Measurements from ENCODE around the gene SPRR2E. TPM values are rescaled to one million over a fixed set of nuclear protein-coding genes. Genes with fewer than 3 reads are reported as not detected.

SPRR2E gene
- polyA plus RNA-seq, 1 of the 3 experiments (the other 2 are of a cell fraction), result not detected

DNA sequence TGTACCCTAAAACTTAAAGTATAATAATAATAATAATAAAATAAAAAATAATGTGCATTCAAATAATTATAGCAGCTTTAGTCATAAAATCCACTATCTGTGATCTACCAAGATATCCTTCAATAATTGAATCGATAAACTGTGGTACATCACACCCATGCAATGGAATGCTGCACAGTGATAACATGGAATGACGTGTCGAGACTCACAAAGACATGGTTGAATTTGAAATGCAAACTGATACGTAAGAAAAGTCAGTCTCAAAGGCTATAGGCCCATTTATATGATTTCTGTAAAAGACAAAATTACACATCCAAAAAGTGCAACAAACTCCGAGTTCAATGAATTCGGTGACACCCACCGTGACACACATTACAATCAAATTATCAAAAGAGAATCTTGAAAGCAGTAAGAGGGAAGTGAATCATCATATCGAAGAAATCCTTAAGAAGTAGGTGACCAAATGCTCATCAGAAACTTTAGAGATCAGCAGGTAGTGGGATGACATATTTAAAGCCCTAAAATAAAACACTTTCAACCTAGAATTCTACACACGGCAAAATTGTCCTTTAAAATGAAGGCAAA lies 5.2 kb upstream of the SPRR2E start (continued):
- TF ChIP-seq MEF2A (IDR thresholded peaks at IDR 0.05; ENCODE audit: borderline replicate concordance, low read depth), result no peak

DNA sequence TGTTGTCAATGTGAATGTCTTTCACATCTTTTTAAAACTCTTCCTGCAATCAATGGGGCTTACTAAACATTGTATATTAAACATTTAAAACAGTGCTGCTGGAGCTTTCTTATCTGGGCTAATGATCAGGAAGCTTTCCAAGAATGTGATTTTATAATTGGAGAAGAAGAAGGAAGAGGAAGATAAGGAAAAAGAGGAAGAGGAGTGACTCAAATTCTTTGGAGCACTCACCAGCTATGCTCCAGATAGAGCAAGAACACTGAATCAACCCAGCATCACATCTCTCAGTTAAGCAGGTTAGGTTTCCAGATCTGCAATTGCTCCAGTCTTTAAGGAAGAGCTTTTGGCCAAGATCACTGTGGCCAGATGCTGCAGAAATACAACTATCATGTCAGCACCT lies 1.4 kb upstream of the SPRR2E start:
- Histone ChIP-seq H3K4me2 (no peak overlapping the region), H3K79me2 (ENCODE audit: insufficient read depth) (no peaks in the 10 kb centered on the region), H4K20me1 (ENCODE audit: insufficient read depth) (no peaks in the 10 kb centered on the region), H3K9me3 (no peaks in the 10 kb centered on the region), H3K4me3 (ENCODE audit: low read depth in 2 of 2, low read length in 1 of 2) (no peak overlapping the region), H3K9me2 (no peaks in the 10 kb centered on the region; the same call in 1 of the 2 replicates), H3K9ac (no peak overlapping the region), H3K27me3 (ENCODE audit: insufficient read depth) (no peaks in the 10 kb centered on the region), H3F3A (replicated peaks; ENCODE audit: insufficient read depth) (peaks cover 4% of the 10 kb centered on the region), H3K4me1 (ENCODE audit: control insufficient read depth in 1 of 2, insufficient read depth in 2 of 2, low read depth in 1 of 2, low read length in 1 of 2) (no peaks in the 10 kb centered on the region), H3K36me3 (replicated peaks in 1 of 2; ENCODE audit: control insufficient read depth in 1 of 2, insufficient read depth in 2 of 2, low read length in 1 of 2) (no peaks in the 10 kb centered on the region), H2AFZ (ENCODE audit: low read depth) (no peak overlapping the region), H3K27ac (ENCODE audit: low read depth in 2 of 2, low read length in 1 of 2) (no peak overlapping the region)
- no peak for DNase-seq
- TF ChIP-seq, protein P1, sequence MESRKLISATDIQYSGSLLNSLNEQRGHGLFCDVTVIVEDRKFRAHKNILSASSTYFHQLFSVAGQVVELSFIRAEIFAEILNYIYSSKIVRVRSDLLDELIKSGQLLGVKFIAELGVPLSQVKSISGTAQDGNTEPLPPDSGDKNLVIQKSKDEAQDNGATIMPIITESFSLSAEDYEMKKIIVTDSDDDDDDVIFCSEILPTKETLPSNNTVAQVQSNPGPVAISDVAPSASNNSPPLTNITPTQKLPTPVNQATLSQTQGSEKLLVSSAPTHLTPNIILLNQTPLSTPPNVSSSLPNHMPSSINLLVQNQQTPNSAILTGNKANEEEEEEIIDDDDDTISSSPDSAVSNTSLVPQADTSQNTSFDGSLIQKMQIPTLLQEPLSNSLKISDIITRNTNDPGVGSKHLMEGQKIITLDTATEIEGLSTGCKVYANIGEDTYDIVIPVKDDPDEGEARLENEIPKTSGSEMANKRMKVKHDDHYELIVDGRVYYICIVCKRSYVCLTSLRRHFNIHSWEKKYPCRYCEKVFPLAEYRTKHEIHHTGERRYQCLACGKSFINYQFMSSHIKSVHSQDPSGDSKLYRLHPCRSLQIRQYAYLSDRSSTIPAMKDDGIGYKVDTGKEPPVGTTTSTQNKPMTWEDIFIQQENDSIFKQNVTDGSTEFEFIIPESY (IDR thresholded peaks at IDR 0.05; ENCODE audit: borderline replicate concordance, low read depth), result no peak
- TF ChIP-seq RXRA (IDR thresholded peaks at IDR 0.05; ENCODE audit: borderline replicate concordance, low read depth) (no peak), NRF1 (IDR thresholded peaks at IDR 0.05; ENCODE audit: low read depth, low read length) (no peak), FOXM1 (IDR thresholded peaks at IDR 0.05; ENCODE audit: low read depth) (no peak), TAF1 (IDR thresholded peaks at IDR 0.05; ENCODE audit: borderline replicate concordance, low read depth, low read length) (no peak), MEF2A (IDR thresholded peaks at IDR 0.05; ENCODE audit: borderline replicate concordance, low read depth) (no peak), ELF1 (IDR thresholded peaks at IDR 0.05) (no peak), FOXJ3 (CRISPR knock-in tag; IDR thresholded peaks at IDR 0.05) (no peak), GABPA (IDR thresholded peaks at IDR 0.05; ENCODE audit: low read depth) (no peak), EZH2phosphoT487 (IDR thresholded peaks at IDR 0.05; ENCODE audit: borderline replicate concordance, low read depth) (no peak), YY1 (IDR thresholded peaks at IDR 0.05; ENCODE audit: low read depth) (no peak), SIN3A (IDR thresholded peaks at IDR 0.05; ENCODE audit: borderline replicate concordance, low read depth, low read length) (no peak)
- TF ChIP-seq, protein P2, sequence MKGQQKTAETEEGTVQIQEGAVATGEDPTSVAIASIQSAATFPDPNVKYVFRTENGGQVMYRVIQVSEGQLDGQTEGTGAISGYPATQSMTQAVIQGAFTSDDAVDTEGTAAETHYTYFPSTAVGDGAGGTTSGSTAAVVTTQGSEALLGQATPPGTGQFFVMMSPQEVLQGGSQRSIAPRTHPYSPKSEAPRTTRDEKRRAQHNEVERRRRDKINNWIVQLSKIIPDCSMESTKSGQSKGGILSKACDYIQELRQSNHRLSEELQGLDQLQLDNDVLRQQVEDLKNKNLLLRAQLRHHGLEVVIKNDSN (IDR thresholded peaks at IDR 0.05; ENCODE audit: borderline replicate concordance, low read depth), result no peak
- TF ChIP-seq, protein P3, sequence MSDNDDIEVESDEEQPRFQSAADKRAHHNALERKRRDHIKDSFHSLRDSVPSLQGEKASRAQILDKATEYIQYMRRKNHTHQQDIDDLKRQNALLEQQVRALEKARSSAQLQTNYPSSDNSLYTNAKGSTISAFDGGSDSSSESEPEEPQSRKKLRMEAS (IDR thresholded peaks at IDR 0.05; ENCODE audit: low read depth), result no peak
- TF ChIP-seq, protein P4, sequence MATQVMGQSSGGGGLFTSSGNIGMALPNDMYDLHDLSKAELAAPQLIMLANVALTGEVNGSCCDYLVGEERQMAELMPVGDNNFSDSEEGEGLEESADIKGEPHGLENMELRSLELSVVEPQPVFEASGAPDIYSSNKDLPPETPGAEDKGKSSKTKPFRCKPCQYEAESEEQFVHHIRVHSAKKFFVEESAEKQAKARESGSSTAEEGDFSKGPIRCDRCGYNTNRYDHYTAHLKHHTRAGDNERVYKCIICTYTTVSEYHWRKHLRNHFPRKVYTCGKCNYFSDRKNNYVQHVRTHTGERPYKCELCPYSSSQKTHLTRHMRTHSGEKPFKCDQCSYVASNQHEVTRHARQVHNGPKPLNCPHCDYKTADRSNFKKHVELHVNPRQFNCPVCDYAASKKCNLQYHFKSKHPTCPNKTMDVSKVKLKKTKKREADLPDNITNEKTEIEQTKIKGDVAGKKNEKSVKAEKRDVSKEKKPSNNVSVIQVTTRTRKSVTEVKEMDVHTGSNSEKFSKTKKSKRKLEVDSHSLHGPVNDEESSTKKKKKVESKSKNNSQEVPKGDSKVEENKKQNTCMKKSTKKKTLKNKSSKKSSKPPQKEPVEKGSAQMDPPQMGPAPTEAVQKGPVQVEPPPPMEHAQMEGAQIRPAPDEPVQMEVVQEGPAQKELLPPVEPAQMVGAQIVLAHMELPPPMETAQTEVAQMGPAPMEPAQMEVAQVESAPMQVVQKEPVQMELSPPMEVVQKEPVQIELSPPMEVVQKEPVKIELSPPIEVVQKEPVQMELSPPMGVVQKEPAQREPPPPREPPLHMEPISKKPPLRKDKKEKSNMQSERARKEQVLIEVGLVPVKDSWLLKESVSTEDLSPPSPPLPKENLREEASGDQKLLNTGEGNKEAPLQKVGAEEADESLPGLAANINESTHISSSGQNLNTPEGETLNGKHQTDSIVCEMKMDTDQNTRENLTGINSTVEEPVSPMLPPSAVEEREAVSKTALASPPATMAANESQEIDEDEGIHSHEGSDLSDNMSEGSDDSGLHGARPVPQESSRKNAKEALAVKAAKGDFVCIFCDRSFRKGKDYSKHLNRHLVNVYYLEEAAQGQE (IDR thresholded peaks at IDR 0.05; ENCODE audit: low read depth, low read length), result no peak
- TF ChIP-seq, protein P5, sequence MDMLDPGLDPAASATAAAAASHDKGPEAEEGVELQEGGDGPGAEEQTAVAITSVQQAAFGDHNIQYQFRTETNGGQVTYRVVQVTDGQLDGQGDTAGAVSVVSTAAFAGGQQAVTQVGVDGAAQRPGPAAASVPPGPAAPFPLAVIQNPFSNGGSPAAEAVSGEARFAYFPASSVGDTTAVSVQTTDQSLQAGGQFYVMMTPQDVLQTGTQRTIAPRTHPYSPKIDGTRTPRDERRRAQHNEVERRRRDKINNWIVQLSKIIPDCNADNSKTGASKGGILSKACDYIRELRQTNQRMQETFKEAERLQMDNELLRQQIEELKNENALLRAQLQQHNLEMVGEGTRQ (IDR thresholded peaks at IDR 0.05; ENCODE audit: borderline replicate concordance, low read depth, low read length), result no peak
- CTCF ChIA-PET, result no interaction called here
- POLR2A ChIA-PET, result no interaction called here

Measured in SK-N-SH (cell line).